GM10248 (cell line): ENCODE data around the gene ARHGAP31.

Experiments used
- CTCF ChIA-PET: fragments of 300-600 bp; sonication (Branson Sonifier 250); formaldehyde crosslinking; extraction: SDS; loops from one replicate; lab custom pipeline; 2021; ENCODE audit warnings: antibody characterized with exemption; lab: Yijun Ruan, JAX
- POLR2A ChIA-PET: fragments of 350-650 bp; sonication (Branson Sonifier 250); formaldehyde crosslinking; extraction: SDS; loops from one replicate; lab custom pipeline; 2020; ENCODE audit warnings: antibody characterized with exemption; lab: Yijun Ruan, JAX
- DNase-seq: peaks from one replicate; pipeline ENCODE4 v3.0.0; 2012; ENCODE audit errors: extremely low spot score
- TF ChIP-seq, protein P1 (sequence below): IDR thresholded peaks from 2 replicates; pipeline ENCODE4 v1.5.1; 2012; ENCODE audit warnings: mild to moderate bottlenecking, low read depth; ENCODE audit errors: extremely low read depth, missing control alignments, control extremely low read depth

ARHGAP31 gene

DNA sequence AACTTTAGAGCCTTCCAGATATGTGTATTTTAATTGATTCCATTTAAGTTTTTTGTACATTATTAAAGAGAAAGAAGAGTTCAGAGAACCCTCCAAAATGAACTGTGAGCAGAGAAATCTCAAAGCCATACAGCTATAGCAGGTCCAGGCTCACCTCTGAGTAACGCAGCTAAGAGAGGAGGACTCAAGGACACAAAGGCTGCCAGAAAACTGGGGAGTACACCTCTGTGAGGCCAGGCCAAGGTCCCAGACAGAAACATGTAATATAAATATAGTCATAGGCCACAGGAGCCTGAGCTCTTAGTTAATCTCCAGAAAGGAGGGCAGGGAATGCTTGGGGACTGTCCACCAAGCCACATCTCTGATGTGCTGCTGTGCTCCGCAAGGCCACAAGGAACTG lies 102.7 kb downstream of the ARHGAP31 start:
- CTCF ChIA-PET, result interaction anchor here (0.7 to 3.6 kb wide), 13 partner anchors 8 to 284 kb away, joined by 3 to 8 read pairs (median 5); partner anchors contain the start of gene B4GALT4
- POLR2A ChIA-PET, result no interaction called here
- DNase-seq, result no peak
- TF ChIP-seq, protein P1, sequence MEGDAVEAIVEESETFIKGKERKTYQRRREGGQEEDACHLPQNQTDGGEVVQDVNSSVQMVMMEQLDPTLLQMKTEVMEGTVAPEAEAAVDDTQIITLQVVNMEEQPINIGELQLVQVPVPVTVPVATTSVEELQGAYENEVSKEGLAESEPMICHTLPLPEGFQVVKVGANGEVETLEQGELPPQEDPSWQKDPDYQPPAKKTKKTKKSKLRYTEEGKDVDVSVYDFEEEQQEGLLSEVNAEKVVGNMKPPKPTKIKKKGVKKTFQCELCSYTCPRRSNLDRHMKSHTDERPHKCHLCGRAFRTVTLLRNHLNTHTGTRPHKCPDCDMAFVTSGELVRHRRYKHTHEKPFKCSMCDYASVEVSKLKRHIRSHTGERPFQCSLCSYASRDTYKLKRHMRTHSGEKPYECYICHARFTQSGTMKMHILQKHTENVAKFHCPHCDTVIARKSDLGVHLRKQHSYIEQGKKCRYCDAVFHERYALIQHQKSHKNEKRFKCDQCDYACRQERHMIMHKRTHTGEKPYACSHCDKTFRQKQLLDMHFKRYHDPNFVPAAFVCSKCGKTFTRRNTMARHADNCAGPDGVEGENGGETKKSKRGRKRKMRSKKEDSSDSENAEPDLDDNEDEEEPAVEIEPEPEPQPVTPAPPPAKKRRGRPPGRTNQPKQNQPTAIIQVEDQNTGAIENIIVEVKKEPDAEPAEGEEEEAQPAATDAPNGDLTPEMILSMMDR, result no peak

DNA sequence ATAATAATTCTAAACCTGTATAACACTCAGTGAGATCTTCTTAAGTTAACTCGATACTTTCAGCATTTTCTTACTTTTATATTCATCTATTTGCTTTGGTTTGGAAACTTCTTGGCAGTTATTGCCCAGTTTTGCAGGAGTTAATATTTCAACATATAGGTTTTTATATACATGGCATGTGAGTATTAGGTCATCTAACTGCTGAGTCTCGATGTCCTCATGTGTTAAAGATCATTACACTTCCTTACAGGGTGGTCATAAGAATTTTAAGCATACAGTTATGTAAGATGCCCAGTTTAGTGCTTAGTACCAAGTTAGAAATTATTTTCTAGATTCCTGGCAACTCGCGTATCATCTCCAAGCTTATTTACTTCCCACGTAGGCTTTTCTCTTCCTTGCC lies 106.3 kb downstream of the ARHGAP31 start:
- DNase-seq, result no peak
- TF ChIP-seq, protein P1, result no peak
- ChIA-PET POLR2A (no interaction called here), CTCF (interaction anchor here (1.4 kb wide), 1 partner anchor 19 kb away, joined by 4 read pairs; no protein-coding TSS in a partner anchor)

DNA sequence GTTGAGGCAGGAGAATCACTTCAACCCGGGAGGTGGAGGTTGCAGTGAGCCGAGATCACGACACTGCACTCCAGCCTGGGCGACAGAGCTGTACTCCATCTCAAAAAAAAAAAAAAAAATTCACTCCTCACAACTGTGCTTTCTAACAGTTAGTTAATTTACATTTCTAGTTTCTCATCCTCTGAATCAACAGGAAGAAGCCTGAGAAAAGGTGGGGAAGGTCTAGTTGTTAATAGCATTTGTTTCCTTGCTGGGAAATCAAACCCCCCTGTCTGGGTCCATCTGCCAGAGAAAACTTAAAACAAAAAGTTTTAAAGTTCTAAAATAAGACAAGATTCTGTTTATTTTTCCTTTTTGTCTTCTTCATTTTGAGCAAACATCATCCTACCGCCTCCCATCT lies 106.9 kb downstream of the ARHGAP31 start:
- ChIA-PET CTCF (interaction anchor here (1.4 kb wide), 1 partner anchor 20 kb away, joined by 4 read pairs; no protein-coding TSS in a partner anchor), POLR2A (no interaction called here)
- TF ChIP-seq, protein P1, result no peak
- peak; percentile 37 for DNase-seq

DNA sequence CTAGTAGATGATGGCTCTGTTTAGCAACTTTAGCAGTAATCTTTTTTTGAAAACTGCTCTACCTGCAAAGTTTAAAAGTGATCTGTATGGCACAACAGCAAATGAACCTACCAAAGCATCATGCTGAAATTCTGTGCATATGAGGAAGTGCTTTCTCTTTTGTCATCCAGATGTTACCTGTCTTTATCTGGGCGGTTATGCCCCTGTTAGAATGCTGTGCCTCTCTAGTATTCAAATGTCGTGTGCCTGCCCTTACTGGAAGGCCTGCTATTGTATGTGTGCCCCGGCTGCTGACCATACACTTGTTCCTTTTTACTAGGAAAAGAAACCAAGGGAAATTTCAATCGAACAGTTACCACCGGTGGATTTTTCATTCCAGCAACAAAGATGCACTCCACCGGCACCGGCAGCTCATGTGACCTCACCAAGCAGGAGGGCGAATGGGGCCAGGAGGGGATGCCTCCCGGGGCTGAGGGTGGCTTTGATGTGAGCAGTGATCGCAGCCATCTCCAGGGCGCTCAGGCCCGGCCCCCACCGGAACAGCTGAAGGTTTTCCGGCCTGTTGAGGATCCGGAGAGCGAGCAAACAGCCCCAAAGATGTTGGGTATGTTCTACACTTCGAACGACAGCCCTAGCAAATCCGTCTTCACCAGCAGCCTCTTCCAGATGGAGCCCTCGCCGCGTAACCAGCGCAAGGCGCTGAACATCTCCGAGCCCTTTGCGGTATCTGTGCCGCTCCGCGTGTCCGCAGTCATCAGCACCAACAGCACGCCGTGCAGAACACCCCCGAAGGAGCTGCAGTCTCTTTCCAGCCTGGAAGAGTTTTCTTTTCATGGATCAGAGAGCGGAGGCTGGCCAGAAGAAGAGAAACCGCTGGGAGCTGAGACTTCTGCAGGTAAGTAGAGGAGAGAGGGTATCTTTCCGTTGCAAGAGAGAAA lies 107.6 kb downstream of the ARHGAP31 start:
- peak; percentile 37 for DNase-seq
- POLR2A ChIA-PET, result no interaction called here
- TF ChIP-seq, protein P1, result no peak
- CTCF ChIA-PET, result interaction anchor here (1.4 kb wide), 1 partner anchor 21 kb away, joined by 4 read pairs; no protein-coding TSS in a partner anchor

DNA sequence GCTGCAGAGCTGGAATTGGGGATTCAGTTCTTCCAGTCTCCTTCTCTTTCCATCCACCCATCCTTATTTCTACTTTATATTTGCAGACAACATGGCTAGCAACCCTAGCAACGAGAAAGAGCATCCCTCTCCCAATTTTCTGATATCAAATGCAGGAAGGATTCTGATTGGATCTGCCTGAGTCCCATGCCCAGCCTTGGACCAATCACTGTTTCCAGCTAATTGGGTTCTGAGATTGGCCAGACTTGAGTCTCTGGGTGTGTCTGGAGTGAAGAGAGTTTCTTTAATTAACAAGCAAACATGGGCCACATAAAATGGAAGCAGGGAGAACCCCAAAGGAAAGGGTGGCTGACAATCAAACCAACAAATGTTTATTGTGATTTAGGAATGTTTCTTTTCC lies 108.6 kb downstream of the ARHGAP31 start:
- ChIA-PET CTCF (no interaction called here), POLR2A (no interaction called here)
- TF ChIP-seq, protein P1, result no peak
- DNase-seq, result no peak

DNA sequence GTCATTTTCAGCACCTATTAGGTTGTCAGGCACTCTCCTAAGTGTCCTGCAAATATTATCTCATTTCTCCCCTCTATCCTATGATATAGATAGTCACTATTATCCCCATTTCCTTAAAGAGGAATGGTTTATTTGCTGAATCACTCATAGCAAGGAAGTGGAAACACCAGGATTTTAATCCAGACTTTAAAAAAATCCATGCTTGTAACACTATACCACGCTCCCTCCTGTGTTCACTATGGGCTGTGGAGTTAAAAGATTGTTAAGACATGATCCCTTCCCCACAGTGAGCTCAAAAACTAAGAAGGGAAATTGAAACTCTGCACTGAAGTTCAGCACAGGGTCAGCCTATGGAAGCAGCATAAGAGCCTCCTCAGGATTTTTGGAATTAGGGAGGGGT lies 109.0 kb downstream of the ARHGAP31 start:
- POLR2A ChIA-PET, result no interaction called here
- TF ChIP-seq, protein P1, result no peak
- no peak for DNase-seq
- CTCF ChIA-PET, result no interaction called here
